ENCODE results near the gene XRN1. TPM values are rescaled to one million over a fixed set of nuclear protein-coding genes. Genes with fewer than 3 reads are reported as not detected.

The XRN1 gene
- total and polyA plus RNA-seq, 9 donors: 7.6 to 49.9 (median 42.4) TPM

GRCh38 chr3:142276781-142277180 is 171.1 kb downstream of the XRN1 start:
- Histone ChIP-seq H3K27me3 (no peaks in the 10 kb centered on the region), H3K4me1 (ENCODE audit: insufficient read depth) (peaks cover 2% of the 10 kb centered on the region), H3K9me3 (no peaks in the 10 kb centered on the region), H3K27ac (no peak overlapping the region), H3K36me3 (no peaks in the 10 kb centered on the region), H3K4me3 (no peak overlapping the region)
- WGBS, 3 donors: 34 to 63% (median 37%) methylated on average over 2 of the region's 2 CpGs
- intact Hi-C loops (cut with DNase I): loop anchor here in 1 of 4 donors (5.0 kb wide), 1 partner anchor 49 kb away; the partner anchor contains the start of gene GK5
- no peak for TF ChIP-seq POLR2A (IDR thresholded peaks at IDR 0.05)
- TF ChIP-seq EP300 (IDR thresholded peaks at IDR 0.05): no peak
- no peak for TF ChIP-seq CTCF (IDR thresholded peaks at IDR 0.05)
- DNase-seq: no peak

- Histone ChIP-seq H3K9me3 (no peaks in the 10 kb centered on the region), H3K36me3 (no peaks in the 10 kb centered on the region), H3K4me1 (ENCODE audit: insufficient read depth) (peaks cover 2% of the 10 kb centered on the region), H3K27me3 (no peaks in the 10 kb centered on the region), H3K4me3 (no peak overlapping the region), H3K27ac (no peak overlapping the region)
- intact Hi-C loops (cut with DNase I): loop anchor here in 1 of 4 donors (5.0 kb wide), 1 partner anchor 49 kb away; the partner anchor contains the start of gene GK5
- TF ChIP-seq CTCF (IDR thresholded peaks at IDR 0.05) (no peak), POLR2A (IDR thresholded peaks at IDR 0.05) (no peak), EP300 (IDR thresholded peaks at IDR 0.05) (no peak)
- 59 to 70% (median 63%) methylated on average over 2 of the region's 2 CpGs for WGBS, 3 donors
- DNase-seq: no peak
Measured at GRCh38 chr3:142275856-142276255, 172.0 kb downstream of the XRN1 start.

- no peak for DNase-seq
- no peak for TF ChIP-seq EP300 (IDR thresholded peaks at IDR 0.05)
- TF ChIP-seq POLR2A (IDR thresholded peaks at IDR 0.05): no peak
- no peak for TF ChIP-seq CTCF (IDR thresholded peaks at IDR 0.05)
- 78 to 100% (median 92%) methylated on average over 1 of the region's 1 CpG for WGBS, 3 donors
- no peak overlapping the region for H3K4me3 ChIP-seq
- intact Hi-C loops (cut with DNase I): loop anchor here in 1 of 4 donors (5.0 kb wide), 1 partner anchor 48 kb away; the partner anchor contains the start of gene GK5
- H3K9me3 ChIP-seq: no peaks in the 10 kb centered on the region
- H3K27ac ChIP-seq: no peak overlapping the region
- peaks cover 2% of the 10 kb centered on the region for H3K4me1 ChIP-seq (ENCODE audit: insufficient read depth)
- H3K27me3 ChIP-seq: no peaks in the 10 kb centered on the region
- H3K36me3 ChIP-seq: no peaks in the 10 kb centered on the region
Measured at GRCh38 chr3:142274908-142275307, 172.9 kb downstream of the XRN1 start.

- no peaks in the 10 kb centered on the region for H3K9me3 ChIP-seq
- DNase-seq: no peak
- no peaks in the 10 kb centered on the region for H3K4me1 ChIP-seq (ENCODE audit: insufficient read depth)
- no peaks in the 10 kb centered on the region for H3K27me3 ChIP-seq
- TF ChIP-seq CTCF (IDR thresholded peaks at IDR 0.05) (no peak), POLR2A (IDR thresholded peaks at IDR 0.05) (no peak), EP300 (IDR thresholded peaks at IDR 0.05) (no peak)
- no peak overlapping the region for H3K27ac ChIP-seq
- intact Hi-C loops (cut with DNase I): no loop called here
- H3K4me3 ChIP-seq: no peak overlapping the region
- H3K36me3 ChIP-seq: no peaks in the 10 kb centered on the region
Measured at GRCh38 chr3:142273501-142273900, 174.3 kb downstream of the XRN1 start.
